Adipose tissue (tissue), 3 donors: ENCODE data around the gene ZNF343. TPM values are rescaled to one million over a fixed set of nuclear protein-coding genes. Genes with fewer than 3 reads are reported as not detected.

Experiments
- H3K27ac ChIP-seq: one replicate; pipeline ENCODE4 v1.5.1; 2013; ENCODE audit warnings: low read depth, low read length
- WGBS, 3 donors: extraction: QIAGEN DNeasy Blood & Tissue Kit; methylation state at CpG; one replicate each; pipeline ENCODE4 v1.1.7; 2013; 5-methylcytosine and 5-hydroxymethylcytosine counted together
- polyA plus RNA-seq, 3 donors: library from polyadenylated mRNA; stranded (reverse); fragments of 200-250 nt; gene quantifications; one replicate each; pipeline ENCODE4 v1.2.3, GENCODE V29; 2013
- donor health status: healthy with polysubstance abuse.
- donor health status: Bipolar disorder and iron deficiency.
- donor health status: healthy.

ZNF343 gene
- polyA plus RNA-seq, 3 donors = 3.7 to 6.8 (median 3.8) TPM

DNA sequence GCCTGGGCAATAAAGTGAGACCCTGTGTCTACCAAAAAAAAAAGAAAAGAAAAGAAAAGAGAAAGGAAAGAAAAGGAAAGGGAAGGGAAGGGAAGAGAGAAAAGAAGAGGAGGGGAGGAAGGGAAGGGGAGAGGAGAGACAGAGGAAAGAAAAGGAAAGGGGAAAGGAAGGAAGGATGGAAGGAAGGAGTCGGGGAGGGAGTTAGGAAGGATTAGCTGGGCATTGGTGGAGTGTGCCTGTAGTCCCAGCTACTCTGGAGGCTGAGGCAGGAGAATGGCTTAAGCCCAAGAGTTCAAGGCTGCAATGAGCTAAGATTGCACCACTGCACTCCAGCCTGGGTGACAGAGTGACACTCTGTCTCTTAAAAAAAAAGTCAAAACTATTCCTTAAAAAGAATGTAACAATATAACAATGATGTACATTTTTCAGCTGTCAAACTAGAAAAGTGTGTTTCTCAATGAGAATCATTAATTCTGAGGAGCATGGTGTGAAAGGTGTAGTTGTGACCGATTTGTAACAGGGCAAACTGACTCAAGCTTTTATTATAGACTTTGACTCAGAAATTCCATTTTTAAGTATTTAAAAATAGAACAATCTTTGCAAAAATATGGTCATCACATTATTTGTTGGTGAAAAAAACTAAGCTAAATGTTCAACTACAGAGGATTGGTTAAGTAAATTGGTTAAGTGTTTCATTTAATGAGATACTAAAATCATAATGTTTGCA lies 52.8 kb downstream of the ZNF343 start:
- no peak overlapping the region for H3K27ac ChIP-seq
- WGBS, 3 donors = 64 to 89% (median 74%) methylated on average over 2 of the region's 2 CpGs

- no peak overlapping the region for H3K27ac ChIP-seq
- WGBS, 3 donors = 74 to 90% (median 75%) methylated on average over 3 of the region's 3 CpGs
Measured at GRCh38 chr20:2453792-2454191, 54.9 kb downstream of the ZNF343 start.

- WGBS, 3 donors = 52 to 56% (median 54%) methylated on average over 8 of the region's 8 CpGs
- no peak overlapping the region for H3K27ac ChIP-seq
Measured at GRCh38 chr20:2451939-2452732, 56.6 kb downstream of the ZNF343 start.

GRCh38 chr20:2451422-2451821 lies 57.3 kb downstream of the ZNF343 start:
- WGBS, 3 donors = 68 to 83% (median 79%) methylated on average over 5 of the region's 5 CpGs
- H3K27ac ChIP-seq = no peak overlapping the region

DNA sequence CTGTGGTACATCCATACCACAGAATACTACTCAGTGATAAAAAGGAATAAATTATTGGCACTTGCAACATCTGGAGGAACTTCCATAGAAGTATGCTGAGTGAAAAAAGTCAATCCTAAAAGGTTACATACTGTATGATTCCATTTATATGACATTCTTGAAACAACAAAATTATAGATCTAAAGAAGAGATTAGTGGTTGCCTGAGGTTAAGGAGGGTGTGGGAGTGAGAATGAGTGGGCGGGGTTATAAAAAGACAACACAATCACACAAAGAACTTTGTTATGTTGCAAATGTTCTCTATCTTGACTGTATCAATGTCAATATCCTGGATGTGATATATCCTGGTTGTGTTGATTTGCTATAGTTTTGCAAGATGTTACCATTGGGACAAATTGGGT lies 59.3 kb downstream of the ZNF343 start:
- no peak overlapping the region for H3K27ac ChIP-seq
- 91 to 97% (median 96%) methylated on average over 1 of the region's 1 CpG for WGBS, 3 donors

DNA sequence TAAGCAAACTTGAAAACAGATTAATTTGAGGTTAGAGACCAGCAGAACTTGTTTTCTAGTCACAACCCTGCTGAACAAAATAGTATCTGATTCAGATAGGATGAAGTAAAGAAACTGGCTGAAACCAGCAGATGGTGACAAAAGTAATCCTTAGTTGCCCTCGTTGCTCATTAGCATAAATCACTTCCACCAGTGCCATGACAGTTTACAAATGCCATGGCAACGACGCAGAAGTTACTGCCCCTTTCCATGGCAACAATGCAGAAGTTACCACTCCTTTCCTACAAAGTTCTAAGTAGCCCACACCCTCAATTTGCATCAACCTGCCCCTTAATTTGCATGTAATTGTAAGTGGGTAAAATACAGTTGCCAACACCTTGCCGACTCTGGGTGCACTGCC lies 61.9 kb downstream of the ZNF343 start:
- WGBS, 3 donors = 60 to 65% (median 61%) methylated on average over 4 of the region's 4 CpGs
- no peak overlapping the region for H3K27ac ChIP-seq

Other genes with a start within 250 kb of the ZNF343 start
- gene TGM3, start 212.9 kb downstream of the ZNF343 start, polyA plus RNA-seq = 1 to 10 TPM in 1 of 3 donors, under 1 TPM in 1, not detected in 1; 0.46 to 2.7 TPM
- not detected for gene TGM6, start 128.0 kb downstream of the ZNF343 start, polyA plus RNA-seq
- 100 to 1,000 TPM in 2 of 3 donors, 10 to 100 TPM in 1; 63.3 to 216 (median 151) TPM for gene SNRPB, start 38.1 kb downstream of the ZNF343 start, polyA plus RNA-seq
- gene TMC2, start 27.7 kb upstream of the ZNF343 start, polyA plus RNA-seq = under 1 TPM; 0.06 to 0.46 (median 0.45) TPM
- 100 to 1,000 TPM in 2 of 3 donors, 10 to 100 TPM in 1; 70.0 to 161 (median 105) TPM for gene NOP56, start 143.7 kb upstream of the ZNF343 start, polyA plus RNA-seq
- 100 to 1,000 TPM in 1 of 3 donors, 10 to 100 TPM in 2; 59.1 to 116 (median 72.9) TPM for gene IDH3B, start 155.3 kb upstream of the ZNF343 start, polyA plus RNA-seq
- gene EBF4, start 183.9 kb upstream of the ZNF343 start, polyA plus RNA-seq = 1 to 10 TPM; 4.3 to 7.0 (median 4.7) TPM